ENCODE results near the gene CASTOR1.

Gene CASTOR1

DNA sequence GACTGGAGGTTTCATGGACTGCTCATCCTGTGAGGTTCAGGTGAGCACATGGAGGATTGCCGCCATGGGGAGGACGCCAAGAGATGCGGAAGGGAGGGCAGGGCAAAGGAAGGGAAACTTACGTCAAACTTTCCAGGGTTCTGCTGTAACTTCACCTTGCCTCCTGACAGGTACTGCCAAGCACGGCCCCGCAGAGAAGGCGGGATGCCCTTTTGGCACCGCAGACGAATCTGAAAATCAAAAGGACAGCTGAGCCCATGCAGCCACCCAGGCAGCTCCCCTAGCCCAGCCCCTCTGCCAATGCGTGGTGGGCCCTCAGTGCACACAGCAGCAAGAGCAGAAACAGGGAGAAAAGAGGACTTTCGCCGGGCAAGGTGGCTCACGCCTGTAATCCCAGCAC is 10.0 kb upstream of the CASTOR1 start:
- no peak for DNase-seq (ENCODE audit: low read depth in 2 of 2)

DNA sequence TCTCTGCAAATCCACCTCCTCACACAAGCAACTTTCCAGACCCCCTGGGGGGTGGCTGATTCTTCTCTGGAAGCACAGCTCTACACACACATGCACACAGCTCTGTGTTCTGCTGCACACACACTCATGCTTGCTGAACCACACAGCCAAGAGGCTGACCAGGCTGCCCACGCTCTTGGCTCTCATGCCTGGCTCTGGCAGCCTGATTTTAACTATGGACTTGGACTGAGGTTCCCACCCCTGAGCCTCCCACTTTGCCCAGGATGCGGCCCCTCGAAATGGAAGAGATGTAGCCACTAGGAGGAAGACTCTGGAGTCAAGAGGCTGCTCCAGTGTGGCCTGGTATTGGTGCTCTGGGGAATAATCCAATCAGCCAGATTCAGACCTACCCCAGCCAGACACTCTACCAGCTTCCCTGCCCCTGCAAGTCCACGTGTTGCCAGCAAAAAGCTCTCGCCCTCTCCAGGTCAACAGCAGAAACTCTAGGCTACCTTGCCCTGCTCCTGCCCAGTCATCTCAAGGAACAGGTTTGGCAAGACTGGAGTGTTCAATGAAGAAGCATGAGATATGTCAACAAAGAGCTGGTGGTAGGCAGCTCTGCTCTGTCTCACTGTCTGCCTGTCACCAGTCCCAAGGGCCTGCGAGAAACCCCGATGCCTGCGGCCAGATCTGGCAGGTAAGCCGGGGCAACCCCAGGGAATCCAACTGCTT is 8.8 kb upstream of the CASTOR1 start:
- no peak for DNase-seq (ENCODE audit: low read depth in 2 of 2)

DNA sequence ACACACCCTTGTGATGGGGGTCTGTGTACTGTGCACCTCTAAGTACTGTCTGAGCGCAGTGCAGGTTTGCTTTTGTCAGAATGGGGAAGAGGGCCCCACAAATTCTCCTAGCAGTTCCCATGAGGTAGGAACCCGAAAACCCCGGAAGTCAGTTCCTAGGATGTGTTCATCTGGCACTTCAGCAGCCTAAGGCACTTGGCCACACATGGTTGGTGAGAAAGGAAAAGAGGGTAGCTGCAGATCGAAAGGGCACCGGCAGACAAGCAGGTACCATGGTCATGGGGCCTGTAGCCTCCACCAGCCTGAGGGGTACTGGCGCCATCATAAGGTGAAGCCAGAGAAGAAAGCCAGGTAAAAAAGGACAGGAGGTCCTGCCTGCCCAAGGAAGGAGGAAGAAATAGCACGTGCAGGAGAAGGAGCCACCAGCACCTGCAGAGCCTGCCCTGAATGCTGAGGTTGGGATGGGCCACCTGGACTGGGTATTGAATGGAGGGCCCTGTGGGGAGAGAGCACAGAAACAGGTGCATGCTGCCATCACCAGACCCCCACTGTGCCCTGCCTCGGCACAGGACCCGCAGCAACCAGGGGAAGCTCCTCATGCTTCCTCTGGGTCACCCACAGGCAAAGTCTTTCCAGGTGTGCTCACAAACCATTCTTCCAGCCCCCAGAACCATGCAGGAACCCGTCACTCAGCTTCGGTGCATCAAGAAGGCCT is 8.1 kb upstream of the CASTOR1 start:
- DNase-seq (ENCODE audit: low read depth in 2 of 2) = no peak

DNA sequence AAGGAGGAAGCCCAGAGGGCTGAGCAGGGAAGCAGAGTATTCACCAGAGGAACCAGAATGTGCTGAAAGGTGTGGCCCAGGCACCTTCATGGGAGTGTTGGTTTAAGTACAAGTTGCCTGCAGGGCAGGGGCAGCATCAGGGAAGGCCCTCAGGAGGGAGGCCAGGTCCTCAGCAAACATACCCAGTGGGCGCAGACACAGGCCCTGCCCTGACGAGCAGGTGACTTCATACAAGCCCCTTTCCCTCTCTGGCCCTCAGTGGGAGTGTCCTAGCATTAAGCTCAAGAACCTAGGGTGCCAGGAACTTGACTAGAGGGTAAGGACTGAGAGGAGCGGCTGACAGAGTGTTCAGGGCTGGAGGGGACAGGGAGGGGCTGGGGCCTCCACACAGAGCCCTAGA is 7.5 kb upstream of the CASTOR1 start:
- no peak for DNase-seq (ENCODE audit: low read depth in 2 of 2)

DNA sequence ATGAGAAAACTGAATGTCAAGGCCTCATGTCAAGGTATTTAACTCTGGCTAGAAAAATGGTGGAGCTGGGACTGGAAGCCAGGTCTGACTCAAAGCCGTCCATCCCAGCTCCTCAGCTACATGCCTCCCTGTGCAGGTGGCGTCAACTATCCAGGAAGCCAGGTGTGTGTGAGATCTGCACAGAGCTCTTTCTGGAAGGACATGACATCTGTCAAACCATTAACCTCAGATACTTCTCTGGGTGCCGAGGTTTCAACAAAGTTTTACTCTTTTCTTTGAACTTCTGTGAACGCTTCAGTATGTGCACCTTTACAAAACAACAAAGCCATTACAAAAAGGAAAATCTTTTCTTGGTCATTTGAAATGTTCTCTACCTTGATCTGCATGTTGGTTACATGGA is 7.0 kb upstream of the CASTOR1 start:
- DNase-seq (ENCODE audit: low read depth in 2 of 2) = no peak

DNA sequence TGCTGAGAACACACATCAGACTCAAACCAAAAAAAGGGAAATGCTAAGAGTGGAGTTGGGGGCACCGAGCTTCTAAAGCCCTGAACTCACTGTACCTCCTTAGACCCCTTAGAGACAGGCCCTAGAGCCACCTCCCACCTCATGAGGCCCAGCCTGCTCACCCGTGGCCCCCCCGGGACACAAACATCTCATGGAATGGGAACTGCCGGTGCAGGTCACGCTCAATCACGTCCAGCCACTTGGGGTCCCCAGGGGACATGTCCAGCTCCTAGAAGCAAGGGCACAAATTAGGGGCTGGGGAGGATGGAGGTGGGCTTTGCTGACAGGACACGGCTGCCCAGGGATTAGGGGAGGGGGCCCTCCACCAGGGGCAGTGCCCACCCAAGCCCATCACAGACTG is 6.3 kb upstream of the CASTOR1 start:
- DNase-seq (ENCODE audit: low read depth in 2 of 2) = no peak

DNA sequence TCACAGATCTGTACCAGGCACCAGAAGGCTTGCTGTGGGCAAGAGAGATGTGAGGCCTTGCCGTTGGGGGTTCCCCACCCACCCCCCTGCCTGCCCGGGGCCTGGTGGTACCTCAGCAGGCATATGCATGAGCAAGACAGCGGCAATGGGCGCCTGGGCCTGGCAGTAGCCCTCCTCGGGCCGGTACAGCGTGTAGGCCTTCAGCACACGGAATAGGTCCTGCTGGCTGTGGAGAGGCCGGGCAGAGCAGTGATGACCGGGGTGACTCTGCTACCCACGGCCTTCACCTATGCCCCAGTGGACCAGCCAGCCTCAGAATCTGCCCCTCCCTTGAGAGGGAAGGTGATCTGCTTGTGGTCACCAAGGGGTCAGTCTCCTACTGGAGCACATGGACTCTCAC is 5.5 kb upstream of the CASTOR1 start:
- no peak for DNase-seq (ENCODE audit: low read depth in 2 of 2)

DNA sequence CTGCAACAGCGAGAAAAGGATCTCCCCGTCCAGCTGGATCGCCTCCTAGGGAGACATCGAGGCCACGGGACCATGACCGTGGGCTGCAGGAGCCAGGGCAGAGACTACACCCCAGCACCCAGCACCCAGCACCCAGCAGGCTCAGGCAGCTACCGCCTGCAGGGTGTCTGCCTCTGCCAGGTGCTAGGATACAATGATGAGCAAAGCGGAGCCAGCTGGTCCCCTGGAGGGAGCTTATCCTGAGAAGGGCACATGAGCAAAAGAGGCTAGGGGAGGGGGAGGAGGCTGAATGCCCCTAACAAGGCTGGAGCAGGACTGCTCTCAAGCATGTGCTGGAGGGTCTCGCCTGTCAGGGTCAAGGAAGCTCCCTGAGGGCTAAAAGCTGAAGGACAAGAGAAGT is 4.8 kb upstream of the CASTOR1 start:
- DNase-seq (ENCODE audit: low read depth in 2 of 2) = no peak

DNA sequence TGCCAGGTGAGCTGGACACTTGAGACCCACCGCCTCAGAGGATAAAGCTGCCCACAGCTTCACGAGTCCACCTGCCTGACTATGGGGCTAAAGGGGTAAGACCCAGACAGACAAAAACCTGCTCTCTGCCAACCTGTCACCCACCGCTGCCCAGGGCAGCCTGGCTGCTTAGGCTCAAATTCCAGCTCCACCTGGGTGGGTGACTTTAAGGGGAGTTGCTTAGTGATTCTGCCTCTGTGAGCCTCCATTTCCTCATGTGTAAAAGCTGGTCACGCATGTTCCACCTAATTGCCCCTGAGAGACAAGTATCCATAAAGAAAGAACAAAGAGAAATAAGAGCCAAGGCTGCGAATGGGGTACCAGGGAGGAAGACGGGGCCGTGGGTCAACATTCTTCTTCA is 3.7 kb upstream of the CASTOR1 start:
- no peak for DNase-seq (ENCODE audit: low read depth in 2 of 2)

DNA sequence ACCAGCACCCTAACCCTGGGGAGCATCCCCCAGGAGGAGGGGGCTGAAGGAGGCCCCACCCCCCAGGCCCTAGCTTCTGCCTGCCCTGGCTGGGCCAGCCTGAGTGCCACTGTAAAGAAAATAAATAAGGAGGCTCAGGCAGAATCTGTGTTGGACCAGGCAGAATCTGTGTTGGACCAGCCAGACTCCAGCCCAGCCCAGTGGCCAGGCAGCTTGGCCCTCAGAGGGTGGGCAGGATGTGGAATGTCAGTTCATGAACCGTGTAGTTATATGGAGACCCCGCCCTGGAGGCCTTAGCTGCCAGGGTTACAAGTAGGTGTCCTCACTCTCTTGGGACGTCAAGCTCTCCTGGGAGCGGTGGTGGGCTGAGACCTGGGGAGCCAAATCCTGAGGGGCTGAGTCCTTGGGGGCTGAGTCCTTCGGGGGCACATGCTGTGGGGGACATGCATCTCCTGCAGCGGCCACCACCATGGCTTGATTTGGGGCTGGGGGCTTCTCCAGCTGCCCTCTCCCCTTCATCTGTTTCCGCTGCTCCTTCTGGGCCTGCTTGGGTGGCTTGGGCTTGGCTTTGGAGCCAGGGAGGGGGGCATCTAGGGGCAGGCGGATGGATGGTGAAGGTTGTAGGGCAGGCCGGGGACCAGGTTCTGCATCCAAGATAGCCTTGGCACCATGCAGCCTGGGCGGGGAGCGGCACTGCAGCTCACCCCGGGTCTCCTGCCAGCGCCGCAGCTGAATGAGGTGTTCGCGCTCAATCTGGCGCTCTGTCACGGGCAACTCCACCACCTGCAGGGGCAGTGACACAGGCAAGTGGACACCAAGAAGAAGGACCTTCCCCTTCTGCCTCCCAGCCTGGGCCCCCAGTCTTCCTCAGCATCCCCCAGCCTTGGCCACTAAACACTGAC is 3.0 kb upstream of the CASTOR1 start:
- no peak for DNase-seq (ENCODE audit: low read depth in 2 of 2)

DNA sequence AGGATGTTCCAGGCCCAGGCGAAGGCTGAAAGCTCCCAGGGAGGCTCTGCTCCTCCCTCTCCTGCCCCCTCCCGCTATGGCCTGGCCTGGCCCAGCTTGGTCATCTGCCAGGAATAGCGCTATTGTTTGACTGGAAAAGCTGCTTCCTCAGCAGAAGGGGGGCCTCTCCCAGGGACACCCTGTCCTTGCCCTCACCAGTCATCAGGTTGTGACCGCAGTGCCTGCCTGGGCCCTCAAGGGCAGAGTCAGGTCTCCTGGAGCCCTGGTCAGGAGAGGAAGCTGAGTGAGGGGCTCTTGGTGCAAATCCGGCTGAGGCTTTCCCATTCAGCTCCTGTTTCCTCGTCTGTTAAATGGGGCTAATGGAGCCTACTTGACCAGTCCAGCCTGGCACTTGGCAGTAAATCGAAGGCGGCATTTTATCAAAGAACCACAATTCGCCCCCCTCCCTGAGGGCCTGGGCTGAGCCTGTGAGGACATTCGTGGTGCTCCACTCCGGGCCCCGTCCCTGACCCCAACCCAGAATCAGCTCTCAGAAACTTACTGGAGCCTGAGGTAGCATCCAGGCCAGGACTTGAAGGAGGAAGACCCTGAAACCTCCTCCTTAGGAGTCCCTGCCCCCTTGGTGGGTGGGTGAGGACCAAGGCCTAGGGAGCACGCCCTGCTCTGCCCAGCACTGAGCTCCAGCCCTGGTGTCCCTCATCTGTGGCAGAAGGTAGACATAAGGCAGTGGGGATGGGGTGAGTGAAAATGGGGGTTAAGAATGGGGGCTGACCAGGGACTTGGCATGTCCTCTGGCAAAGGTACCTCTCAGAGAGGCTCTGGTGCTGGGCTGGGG is 2.0 kb upstream of the CASTOR1 start:
- no peak for DNase-seq (ENCODE audit: low read depth in 2 of 2)

DNA sequence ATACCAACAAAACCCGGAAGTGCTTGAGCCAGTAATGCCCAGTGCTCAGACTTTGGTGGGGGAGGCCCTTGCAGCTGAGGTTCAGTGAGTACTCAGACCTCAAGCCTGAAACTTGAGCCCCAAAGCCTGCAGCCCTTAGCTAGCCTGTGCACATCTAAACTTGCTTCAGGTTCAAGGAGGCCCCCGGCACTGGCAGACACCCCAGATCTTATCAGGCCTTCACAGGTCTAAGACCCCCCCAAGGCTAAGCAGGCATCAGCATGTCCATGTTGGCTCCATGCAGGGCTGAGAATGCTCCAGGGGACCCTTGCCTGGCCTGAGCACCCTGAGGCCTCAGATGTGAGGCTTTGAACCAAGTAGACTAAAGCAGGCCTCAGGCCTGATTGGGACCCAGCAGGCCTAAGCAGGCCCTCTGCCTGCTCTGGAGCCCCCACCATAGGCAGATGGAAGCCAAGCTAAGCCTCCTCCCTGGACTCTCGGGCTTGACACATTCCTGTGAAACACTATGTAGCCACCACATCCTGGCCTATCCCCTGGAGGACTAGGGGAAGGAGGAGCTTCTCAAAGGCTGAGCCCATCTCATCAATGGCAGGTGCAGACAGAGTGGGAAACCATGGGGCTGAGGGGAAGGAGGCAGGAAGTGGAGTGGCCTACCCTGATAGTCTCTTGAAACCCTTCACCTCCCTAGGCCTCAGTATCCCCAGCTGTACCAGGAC is 1.2 kb upstream of the CASTOR1 start:
- DNase-seq (ENCODE audit: low read depth in 2 of 2) = no peak

DNA sequence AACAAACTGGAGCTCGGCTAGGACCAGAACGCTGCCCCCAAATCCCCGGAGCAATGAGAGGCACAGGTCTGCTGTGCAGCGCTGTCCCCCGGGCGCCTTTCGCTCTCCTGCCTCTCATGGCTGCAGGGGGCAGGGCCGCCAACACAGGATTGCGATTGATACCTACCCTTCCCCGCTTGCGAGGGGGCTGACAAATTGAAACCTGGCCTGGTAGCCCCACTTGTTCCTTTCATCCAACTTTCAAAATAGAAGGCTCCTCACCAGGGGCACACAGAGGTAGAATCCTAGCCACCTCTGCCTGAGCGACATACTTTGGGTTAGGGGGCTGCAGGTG is 642 bp upstream of the CASTOR1 start:
- DNase-seq (ENCODE audit: low read depth in 2 of 2) = no peak

DNA sequence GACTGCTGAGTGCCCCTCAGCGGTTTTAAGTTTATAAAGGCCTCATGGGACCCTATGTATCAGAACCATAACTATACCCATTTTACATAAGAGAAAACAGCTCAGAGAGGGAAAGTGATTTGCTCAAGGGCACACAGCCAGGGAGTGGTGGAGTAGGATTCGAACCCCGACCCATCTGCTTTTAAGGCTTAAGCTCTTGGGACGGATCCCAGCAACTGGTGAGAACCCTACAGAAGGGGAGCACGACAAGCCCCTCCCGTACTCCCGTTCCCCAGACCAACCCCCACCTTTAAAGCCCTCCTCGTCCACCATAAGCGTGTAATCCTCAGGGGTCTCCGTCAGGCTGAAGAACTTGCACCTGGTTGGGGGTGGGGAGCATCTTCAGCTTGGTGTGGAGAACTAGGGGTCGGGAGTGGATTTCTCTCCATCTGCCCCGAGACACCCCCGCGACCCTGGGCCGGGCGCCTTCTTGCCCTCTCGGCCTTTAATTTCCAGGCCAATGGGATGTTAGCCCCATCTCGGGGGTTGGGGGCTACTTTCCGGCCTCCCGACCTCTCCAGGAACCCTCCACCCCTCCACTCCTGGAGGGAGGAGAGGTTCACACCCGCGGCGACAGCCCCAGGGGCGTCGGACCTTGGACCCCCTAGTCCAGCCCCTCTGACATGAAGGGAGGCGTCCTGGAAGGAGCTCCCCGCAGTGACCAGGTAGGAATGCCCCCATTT is 725 bp downstream of the CASTOR1 start:
- no peak for DNase-seq (ENCODE audit: low read depth in 2 of 2)

DNA sequence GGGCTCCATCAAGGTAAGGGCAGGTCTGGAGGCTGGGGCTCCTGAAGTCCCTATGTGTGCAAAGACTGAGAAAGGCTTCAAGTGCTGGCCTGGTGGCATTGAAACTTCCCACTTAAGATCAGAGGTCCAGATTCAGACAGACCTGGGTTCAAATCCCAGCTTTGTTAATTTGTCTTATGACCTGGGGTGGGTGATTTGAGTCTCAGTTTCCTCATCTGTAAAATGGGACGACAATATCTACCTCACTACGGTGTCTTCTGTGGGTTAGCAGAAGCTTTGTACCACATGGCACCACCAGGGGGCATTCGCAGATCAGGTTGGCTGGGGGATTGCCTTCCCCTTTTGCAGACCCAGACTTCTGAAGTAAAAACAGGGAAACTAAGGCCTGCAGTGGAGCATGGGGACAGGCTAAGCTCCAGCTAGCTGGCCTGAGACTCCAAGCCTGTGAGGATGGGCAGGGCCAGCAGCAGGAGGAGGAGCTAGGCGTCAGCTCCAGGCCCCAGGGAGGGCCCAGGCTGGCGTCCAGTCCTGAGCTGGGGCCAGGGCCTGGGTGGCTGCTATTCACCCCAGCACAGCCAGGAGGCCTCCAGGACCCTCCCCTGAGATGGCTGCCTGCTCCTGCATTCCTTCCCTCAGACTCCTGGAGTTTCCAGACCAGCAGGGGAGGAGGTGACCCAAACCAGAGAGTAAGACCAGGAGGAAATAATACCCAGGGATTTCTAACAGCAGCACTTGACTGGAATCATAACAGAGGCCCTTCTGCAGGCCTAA is 1.5 kb downstream of the CASTOR1 start:
- DNase-seq (ENCODE audit: low read depth in 2 of 2) = peak; percentile 85 to 86

DNA sequence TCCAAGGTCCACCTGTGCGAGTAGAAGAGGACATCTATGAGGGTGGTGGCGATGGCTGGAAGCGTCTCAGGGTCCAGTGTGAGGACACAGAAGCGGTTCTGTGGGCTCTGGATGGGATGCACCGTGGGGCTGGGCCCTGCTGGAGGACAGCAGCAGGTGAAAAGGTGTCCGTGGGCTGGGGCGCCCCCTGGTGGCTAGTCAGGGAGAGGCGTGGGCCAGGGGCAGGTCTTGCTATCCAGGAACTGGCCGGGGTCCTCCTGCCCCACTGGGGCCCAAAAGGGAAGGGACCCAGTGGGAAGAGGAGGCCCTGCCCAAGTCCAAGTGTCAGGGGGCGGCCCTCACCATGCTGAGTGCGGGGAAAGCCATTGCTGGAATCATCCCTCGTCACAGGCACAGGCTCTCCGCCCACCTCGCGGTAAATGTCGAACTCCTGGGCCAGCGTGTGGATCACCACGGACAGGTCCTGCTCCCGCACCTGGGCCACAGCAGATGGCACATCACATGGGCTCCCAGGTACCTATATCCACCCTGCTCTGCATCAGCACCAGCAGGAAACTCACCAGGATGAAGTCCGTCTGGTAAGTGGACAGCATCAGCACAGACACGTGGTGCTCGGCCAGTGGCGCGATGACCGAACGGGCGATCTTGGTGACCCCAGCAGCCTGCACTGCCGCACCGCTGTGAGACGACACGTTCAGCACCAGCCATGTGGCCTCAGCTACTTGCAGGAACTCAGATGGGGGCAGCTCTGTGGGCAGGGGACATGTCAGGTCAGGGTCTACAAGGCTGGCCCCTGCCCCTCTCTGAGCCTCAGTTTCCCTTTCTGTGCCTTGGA is 2.3 kb downstream of the CASTOR1 start:
- peak; percentile 86 to 89 for DNase-seq (ENCODE audit: low read depth in 2 of 2)

DNA sequence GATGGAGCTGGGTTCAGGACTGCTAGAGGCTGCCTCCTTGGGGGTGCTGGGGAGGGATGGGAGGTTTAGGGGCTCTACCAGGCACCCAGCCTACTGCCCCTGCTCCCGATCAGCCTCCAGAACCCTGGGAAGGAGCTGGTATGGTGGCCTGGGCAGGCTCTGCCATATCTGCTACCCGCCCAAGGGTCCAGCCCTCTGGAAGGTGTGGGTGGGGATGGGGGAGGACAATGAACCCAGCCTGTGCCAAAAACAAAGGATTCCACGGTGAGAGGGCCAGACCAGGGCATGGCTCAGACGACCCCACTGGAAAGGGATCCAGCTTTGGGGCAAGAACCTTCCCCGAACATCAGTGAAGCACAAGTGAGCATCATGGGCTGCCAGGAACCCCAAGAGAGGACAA is 3.0 kb downstream of the CASTOR1 start:
- no peak for DNase-seq (ENCODE audit: low read depth in 2 of 2)

DNA sequence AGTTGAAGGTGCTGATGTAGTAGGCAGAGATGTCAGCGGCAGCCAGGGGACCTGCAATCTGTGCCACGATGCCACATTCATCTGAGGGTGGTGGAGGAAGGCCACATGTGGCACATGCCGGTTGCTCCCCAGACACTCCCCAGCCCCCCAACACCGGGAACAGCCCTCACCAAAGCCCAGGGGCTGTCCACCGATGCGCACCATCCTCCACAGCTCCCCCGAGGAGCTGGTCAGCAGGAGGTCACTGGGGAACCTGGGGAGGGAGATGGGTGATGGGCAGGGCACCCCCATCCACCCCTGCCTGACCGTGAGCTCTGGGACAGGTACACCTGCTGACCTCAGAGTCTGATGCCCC is 3.5 kb downstream of the CASTOR1 start:
- no peak for DNase-seq (ENCODE audit: low read depth in 2 of 2)
